ENCODE results near the gene PSRC1. TPM values are rescaled to one million over a fixed set of nuclear protein-coding genes. Genes with fewer than 3 reads are reported as not detected.

Gene PSRC1
- total RNA-seq, 2 donors from 2014 or later, result 4.7 to 16.2 TPM

Other genes starting within 250 kb of the PSRC1 start
- 10 to 100 TPM; 15.1 to 16.1 TPM for gene WDR47, start 241.0 kb downstream of the PSRC1 start, total RNA-seq
- 10 to 100 TPM; 28.1 to 42.3 TPM for gene TAF13, start 207.1 kb downstream of the PSRC1 start, total RNA-seq
- gene TMEM167B, start 192.4 kb downstream of the PSRC1 start, total RNA-seq, result 10 to 100 TPM; 40.8 to 53.8 TPM
- gene ELAPOR1, start 169.0 kb downstream of the PSRC1 start, total RNA-seq, result 1 to 10 TPM; 1.4 to 4.0 TPM
- 100 to 1,000 TPM; 178 to 205 TPM for gene SARS1, start 69.2 kb downstream of the PSRC1 start, total RNA-seq
- 1 to 10 TPM; 1.5 to 2.6 TPM for gene CELSR2, start 33.6 kb downstream of the PSRC1 start, total RNA-seq
- not detected for gene MYBPHL, start 23.9 kb upstream of the PSRC1 start, total RNA-seq
- gene SORT1, start 114.8 kb upstream of the PSRC1 start, total RNA-seq, result 1 to 10 TPM; 5.8 to 7.9 TPM
- gene PSMA5, start 143.3 kb upstream of the PSRC1 start, total RNA-seq, result 100 to 1,000 TPM; 194 to 201 TPM
- gene SYPL2, start 183.4 kb upstream of the PSRC1 start, total RNA-seq, result not detected
- gene ATXN7L2, start 200.8 kb upstream of the PSRC1 start, total RNA-seq, result 10 to 100 TPM in 1 of 2 donors, 1 to 10 TPM in 1; 8.4 to 19.9 TPM
- gene CYB561D1, start 210.9 kb upstream of the PSRC1 start, total RNA-seq, result 10 to 100 TPM; 13.1 to 18.7 TPM
- gene AMIGO1, start 226.6 kb upstream of the PSRC1 start, total RNA-seq, result 1 to 10 TPM in 1 of 2 donors, under 1 TPM in 1; 0.90 to 1.0 TPM